CD4-positive, alpha-beta T cell treated with Interferon alpha-2 for 1 hour (primary cell): Measurements from ENCODE around the gene GLIPR2.
"Not testable (repeated sequence)": the region's sequence is repeated elsewhere in the genome, so short reads cannot be mapped to it uniquely, and the experiment has no call there.

Experiments
- DNase-seq, 2 donors: peaks; one replicate each; pipeline ENCODE4 v3.0.0-alpha.2; 2020 to 2022

Gene GLIPR2

DNA sequence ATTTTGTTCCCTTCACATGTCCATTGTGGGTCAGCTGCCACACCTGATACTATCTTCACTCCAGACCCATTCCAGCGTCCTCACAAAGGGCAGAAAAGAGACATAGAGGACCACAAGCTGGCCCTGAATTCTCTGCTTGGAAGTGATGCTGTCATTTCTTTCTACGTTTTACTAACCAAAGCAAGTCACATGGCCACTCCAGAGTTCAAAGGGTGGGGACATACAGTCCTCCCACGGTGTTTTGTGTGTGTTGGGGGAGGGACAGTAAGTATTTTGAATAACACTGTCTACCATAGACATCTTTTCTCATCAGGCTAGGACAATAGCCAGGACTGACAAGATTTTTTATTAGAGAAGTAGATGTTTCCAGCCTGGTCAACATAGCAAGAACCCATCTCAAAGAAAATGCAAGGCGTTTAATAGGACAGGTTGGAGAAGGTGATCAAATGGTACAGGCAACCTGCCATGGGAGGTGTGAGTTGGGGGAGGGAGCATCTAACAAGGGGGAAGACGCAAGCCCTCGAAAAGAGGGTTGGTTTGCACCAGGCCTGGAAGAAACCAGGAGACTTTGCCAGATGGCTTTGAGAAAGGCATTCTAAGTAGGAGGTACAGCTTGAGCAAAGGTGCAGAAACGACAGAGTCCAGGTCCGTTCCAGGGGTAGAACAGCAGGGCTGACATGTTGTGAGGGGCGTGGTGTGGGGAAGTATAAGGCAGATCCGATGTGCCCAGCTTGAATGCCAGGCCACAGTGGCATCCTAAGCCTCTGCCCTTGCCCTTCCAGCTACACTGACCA lies 11.3 kb upstream of the GLIPR2 start:
- no peak for DNase-seq

DNA sequence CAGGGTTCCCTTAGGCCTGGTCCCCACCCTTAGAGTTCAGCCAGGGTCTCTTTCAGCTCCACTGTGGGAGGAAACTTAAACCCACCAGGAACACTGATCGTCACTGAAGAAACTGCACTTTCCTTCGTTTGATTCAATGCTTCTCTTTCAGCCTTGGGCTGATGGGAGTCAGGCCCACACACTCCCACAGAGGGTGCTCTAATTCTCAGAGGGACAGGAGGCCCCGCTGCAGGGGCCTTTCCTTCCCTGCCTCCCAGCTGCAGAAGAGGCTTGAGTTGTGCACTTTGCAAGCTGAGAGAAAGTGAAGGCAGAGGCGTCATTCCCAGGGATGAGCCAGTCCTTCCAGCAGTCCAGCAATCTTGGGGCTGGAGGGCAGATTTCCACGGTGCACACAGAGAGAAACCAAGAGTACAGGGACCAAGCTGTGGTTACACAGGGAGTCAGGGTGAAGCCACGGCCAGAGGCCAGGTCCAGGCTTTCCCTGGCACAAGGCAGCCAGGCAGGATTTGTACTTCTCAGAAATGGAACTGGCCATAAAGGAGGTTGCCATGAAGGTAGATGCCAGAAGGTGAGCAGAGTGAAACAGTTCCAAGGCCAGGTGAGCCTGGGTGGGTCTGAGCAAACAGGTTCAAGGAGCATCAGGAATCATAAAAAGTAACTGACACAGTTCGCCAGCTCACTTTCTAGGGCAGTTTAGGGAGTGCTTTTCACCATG lies 10.4 kb upstream of the GLIPR2 start:
- DNase-seq = no peak

DNA sequence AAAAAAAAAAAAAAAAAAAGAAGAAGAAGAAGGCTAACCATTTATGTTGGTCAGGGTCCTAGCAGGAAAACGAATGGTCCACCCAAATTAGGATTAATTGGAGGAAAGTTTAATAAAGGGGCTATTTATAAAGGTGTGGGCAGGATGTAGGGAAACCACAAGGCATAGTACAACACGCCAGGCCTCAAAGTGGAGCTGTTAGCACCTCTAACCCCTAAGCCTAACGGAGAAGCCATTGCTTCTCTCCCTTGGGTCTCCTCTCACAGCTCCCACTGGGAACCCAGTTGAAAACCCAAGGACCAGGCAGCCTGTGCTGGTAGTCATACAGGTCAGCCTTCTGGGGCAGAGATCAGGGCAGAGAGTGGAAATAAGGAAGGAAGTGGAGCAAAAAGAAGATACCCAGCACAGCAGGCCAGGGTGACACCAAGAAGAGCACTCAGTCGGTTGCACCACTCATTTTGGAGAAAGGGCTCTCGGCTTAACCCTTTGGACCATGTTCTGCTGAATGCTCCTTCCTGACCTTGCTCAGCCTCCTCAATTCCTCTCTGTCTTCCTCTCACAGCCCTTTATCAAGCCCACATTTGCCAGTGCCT lies 8.8 kb upstream of the GLIPR2 start:
- DNase-seq = peak in 1 of 2 donors; percentile 39

DNA sequence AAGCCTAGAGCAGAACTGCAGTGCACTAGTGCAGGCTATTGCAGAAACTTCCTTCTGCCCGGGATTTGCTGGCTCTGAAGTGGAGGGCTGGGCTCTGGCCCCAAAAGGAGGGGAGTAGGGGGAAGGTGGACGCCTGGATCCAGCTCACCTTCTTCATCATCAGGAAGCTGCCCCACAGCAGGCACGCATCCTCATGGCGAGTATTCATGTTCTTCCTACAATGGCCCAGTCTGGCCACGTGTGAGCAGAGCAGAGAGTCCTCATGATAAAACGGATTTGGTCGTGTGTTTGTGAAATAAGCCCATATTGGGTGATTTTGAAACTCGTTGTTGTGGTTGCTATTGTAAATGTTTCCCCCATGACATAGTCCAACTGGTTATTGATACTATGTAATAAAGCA lies 8.2 kb upstream of the GLIPR2 start:
- no peak for DNase-seq

DNA sequence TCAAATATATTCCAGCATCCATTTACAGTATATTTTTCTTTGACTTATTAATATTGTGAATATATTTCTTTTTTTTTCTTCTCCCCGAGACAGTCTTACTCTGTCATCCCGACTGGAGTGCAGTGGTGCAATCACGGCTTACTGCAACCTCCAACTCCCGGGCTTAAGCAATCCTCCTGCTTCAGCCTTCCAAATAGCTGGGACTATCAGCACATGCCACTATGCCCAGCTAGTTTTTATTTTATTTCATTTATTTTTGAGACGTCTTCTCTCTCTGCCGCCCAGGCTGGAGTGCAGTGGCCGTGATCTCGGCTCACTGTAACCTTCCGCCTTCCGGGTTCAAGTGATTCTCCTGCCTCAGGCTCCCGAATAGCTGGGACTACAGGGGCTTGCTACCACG lies 7.4 kb upstream of the GLIPR2 start:
- DNase-seq = no peak

DNA sequence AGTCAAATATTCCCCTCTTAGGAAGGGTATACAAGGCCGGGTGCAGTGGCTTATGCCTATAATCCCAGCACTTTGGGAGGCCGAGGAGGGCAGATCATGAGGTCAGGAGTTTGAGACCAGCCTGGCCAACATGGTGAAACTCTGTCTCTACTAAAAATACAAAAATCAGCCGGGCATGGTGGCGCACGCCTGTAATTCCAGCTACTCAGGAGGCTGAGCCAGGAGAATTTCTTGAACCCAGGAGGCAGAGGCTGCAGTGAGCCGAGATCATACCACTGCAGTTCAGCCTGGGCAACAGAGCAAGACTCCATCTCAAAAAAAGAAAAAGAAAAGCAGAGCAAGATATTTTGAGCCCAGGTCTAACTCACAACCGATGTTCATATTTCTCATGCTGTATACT lies 4.9 kb upstream of the GLIPR2 start:
- DNase-seq = not testable (repeated sequence)

DNA sequence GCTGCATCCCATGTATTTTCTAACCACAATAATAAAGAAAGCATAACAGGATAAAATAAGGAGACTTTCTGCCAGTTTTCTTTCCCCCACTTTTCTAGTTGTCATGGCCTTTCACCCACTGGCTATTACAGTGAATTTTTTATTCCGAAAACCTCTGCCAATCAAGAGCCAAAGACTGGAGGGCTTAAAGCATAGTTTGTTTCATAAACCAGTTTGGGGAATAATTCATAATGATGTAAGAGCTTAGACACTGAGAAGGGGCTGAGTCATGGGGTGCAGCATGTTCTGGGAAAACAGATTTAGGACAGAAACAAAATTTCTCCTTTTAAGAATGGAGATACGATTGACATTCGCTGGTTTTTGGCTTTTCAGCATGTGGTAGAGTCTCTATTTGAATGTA lies 4.4 kb upstream of the GLIPR2 start:
- DNase-seq = no peak

DNA sequence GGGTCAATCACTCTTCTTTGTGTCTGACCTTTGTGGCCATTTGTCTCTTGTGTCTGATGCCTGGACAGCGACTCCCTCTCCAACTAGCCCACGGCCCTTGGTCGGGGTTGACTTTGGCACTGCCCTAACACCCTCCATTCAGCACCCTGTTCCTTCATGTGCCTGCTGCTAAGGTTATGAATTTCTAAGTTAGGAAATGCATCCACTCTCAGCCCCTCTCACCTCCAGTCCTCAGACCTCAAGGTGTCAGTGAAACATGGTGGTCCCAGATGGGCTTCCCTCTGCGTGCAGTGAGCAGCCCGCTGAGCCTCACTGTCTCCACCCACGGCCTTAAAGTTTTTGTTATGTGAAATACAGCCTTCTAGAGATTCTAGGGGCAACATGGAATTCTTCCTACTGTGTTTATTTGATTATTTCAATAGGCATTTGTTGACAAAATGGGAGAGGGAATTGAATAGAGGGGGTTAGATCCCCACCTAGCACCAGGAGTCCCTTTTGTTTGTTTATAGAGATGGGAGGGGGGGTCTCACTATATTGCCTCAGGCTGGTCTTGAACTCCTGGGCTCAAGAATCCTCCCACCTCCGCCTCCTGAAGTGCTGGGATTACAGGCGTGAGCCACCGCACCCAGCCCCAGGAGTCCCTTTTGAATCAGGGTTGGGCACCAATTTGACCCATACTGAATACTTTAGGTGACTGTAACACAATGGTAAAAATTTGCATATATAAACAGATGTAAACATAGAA lies 1.6 kb upstream of the GLIPR2 start:
- no peak for DNase-seq

DNA sequence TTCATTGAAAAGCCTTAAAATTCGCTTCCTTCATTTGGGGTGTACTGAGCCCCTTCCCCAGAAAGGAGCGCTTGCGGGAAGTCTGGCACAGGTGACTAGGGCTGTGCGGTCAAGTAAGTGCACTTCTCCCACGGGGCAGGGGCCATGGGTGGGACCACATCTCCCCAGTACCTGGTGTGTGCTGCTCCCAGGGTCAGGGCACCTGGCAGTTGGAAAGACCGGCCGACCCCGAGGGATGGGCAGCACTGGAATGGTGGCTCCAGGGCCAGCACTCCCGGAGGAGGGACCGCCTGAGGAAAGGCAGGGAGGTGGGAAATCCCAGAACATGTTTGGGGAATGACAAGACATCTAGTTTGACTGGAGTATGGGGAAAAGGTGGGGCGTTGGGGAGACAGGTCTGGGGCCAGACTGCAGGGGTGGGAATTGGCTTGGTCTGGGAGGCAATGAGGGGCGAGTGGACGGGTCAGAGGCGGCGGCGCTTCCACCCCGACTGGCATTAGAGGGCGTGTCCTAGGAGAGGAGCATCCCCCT lies 727 bp upstream of the GLIPR2 start:
- DNase-seq = no peak

DNA sequence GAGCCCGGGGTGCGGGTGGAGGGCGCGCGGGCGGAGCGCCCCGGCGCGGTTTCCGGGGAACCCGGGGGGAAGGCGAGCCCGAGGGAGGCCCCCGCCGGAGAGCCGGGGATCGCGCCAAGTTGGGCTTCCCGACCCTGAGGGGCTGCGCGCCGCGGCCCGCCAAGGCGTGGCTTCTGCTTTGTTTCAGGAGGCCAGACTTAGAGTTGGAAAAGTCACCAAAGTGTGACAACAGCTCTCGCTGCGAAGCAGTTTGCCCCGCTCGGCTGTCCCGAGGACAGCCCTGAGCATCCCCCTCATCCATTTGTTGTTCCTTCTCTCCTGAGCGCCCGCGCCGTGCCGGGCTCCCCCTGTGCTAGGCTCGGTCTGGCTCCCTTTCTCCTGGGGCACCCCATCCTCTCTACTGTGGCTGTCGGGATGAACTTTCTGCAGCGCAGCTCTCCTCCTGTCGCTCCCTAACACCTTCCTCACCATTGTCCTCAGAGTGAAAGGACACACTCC lies 410 bp downstream of the GLIPR2 start:
- no peak for DNase-seq

DNA sequence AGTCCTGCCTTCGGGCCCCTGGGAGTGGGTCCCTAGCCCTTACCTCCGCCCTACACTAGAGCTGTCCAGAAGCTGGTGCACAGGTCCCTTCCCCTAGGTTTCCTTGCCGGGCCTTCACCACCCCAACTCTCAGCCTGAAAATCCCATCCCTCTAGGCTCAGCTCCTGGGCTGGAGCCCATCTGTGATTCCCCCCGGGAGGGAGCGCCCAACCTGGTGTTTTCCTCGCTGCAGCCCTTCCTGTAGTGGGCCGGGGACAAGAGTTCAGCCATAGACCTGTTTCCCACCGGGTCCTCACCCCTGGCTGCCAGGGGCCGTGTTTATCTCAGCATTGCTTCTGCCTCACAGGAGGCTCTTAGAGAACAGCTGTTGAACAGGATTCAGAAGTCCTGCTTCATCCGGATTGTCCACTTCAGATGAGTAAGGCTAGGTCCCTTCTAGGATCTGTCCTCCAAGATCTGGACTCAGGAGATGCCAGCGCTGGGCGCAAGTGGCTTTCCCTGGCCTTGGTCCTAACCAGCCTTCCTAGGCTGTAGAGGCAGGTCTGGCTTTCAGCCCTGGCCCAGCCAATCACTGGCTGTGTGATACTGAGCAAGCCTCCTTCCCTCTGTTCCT lies 965 bp downstream of the GLIPR2 start:
- no peak for DNase-seq

DNA sequence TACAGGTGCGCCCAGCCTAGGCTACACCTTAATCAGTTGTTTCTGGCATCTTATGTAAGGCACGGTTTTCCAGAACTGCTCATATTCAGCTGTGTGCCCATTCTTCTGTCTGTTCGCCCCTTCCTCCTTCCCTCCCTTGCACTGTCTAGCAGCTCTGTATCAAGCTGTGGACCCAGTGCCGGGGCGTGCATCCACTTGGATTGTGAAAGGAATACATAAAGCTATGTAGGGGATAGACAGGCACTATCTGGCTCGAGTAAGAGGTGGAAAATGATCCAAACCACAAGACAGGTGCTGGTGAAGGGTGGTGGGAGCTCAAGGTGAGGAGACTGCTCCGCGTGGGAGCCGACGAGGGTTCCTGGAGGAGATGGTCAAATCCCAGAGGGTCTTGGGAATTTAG lies 2.0 kb downstream of the GLIPR2 start:
- no peak for DNase-seq

DNA sequence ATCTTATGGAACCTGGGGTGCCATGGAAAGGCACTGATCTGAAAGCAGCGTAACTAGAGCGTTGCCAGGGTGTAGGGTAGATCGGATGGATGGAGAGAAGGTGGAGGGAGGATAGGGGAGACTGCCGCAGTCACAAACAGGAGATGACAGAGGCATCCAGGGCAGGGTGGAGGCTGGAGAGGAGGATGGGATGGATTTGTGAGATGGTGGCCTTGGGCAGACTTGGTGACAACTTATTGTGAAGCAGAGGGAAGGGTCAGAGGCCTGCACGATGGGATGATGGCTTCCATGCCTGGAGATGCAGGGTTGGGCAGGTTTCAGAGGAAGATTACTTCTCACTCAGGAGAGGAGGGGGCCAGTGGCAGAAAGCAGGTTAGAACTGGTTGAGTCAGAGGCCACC lies 2.4 kb downstream of the GLIPR2 start:
- DNase-seq = no peak

DNA sequence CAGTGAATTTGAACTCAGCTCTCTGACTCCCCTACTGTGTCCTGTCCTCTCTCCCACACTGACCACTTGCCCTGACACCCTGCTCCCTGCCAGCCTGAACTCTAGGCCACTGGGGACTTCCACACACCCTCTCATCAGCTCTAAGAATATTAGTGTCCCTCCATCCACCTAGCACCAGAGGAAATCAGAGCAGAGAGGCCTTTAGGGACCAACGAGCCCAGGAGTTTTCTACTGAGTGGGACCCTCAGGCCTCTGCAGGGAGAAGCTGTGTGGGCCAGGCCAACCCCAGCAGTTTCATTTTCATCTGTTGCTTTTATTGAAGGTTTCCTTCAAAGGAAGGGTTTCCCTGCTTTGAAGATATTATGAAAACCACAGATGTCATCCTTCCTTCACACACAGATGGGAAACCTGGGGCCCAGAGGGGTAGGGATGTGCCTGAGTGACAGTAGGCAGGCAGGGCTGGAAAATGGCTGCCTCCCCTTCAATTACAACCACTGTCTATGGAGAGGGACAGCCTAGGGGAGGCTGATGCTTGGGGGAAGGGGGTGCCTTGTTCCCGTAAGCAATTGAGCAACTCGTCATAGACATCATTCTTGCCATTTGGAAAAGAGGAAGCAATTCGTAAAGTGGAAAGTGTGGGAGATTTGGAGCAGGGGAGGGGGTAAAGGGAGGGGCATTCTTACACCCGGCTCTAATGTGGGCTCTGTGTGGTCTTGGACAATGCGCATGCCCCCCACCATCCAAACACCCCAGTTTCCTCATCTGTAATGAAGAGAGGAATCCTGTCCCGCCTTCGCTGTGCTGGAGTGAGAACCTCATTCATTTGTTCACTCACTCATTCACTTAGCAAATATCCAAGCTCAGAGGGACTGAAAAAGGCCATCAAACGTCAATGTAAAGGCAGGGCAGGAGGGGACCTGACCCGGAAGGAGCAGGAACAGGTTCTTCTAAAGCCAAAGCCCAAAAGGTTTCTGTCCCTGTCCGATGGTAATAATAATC lies 3.9 kb downstream of the GLIPR2 start:
- peak; percentile 64 to 65 for DNase-seq

DNA sequence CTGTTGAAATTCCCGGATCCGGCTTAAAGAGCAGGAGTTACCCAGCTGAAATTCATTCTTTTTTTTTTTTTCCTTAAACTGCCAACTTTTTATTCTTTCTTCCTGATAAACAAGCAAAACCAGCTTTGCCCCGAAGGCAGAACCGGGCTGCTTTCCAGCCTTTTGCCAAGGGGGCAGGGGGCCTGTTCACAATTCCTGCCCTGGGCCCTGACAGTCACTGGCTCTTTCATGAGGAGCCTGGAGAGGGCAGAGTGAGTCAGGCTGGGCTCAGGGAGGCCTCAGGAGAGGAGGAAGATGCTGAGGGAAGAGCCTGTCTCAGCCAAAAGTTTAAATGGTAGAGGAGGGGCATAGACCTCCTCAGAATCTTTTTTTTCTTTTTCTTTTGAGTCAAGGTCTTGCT lies 4.8 kb downstream of the GLIPR2 start:
- DNase-seq = no peak

DNA sequence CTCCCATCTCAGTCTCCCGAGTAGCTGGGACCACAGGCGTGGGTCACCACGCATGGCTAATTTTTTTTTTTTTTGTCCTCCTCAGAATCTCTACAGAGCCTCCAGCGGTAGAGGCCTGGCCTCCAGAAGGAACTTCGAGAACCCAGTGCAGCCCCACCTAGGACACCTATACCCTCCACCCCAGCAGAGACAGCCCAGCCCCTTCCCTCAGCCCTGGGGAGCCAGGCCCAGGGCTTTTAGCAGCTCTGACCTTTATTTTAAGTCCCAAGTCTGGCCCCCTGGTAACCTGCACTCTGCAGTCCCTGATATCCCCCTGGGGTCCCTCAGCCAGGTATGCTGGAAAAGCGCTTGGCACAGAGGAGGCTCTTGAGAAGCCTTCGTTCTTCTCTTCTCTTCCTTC lies 5.2 kb downstream of the GLIPR2 start:
- no peak for DNase-seq

DNA sequence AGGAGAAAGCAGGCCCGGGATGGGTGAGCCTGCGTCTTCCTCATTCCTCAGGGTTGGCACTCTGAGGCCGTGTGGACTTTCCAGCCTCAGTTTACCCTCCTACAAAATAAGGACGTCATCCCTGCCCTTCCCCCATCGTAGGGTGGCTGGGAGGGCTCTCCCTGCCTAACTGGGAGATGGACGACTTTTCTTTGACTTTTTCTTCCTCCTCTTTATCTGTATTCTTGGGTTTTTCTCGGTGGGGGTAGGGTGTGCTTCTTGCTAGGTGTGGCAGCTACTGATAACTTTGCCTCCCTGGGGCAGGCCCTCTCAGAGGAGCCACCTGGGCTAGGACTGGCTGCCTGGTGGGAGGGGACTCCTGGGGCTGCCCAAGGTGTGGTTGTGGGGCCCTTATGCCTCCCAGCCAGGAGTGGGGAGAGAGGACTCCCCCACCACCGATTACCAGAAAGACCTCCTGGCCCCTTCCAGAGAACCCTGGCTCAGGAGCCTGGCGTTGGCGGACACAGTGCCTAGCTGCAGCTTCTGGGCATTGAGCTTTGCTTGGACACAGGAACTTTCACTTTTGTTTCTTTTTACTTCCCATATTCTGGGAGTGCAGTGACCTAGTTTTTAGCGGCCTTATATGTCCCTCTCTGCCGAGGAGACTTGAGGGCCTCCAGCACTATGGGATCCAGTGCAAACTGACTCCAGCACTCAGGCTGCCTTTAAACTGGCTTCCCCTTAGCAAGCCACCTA lies 6.1 kb downstream of the GLIPR2 start:
- DNase-seq = peak; percentile 18 to 47

DNA sequence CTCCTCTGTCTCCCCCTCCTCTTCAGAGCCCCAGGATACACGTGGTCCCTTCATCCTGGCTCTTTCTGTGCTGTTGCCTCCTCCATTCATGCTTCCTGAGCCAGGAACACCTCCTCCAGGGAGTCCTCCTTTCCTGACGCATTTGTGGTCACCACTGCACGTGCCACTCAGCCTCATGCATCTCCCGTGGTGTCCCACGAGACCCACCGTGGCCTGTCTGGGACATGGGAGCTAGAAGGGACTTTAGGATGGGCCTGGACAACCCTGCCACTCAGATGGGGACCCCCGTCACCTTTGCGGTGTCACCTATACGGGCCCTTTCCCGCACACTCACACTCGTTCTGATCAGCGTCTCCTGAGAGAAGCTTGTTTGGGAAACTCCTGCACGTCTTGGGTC lies 6.7 kb downstream of the GLIPR2 start:
- no peak for DNase-seq

DNA sequence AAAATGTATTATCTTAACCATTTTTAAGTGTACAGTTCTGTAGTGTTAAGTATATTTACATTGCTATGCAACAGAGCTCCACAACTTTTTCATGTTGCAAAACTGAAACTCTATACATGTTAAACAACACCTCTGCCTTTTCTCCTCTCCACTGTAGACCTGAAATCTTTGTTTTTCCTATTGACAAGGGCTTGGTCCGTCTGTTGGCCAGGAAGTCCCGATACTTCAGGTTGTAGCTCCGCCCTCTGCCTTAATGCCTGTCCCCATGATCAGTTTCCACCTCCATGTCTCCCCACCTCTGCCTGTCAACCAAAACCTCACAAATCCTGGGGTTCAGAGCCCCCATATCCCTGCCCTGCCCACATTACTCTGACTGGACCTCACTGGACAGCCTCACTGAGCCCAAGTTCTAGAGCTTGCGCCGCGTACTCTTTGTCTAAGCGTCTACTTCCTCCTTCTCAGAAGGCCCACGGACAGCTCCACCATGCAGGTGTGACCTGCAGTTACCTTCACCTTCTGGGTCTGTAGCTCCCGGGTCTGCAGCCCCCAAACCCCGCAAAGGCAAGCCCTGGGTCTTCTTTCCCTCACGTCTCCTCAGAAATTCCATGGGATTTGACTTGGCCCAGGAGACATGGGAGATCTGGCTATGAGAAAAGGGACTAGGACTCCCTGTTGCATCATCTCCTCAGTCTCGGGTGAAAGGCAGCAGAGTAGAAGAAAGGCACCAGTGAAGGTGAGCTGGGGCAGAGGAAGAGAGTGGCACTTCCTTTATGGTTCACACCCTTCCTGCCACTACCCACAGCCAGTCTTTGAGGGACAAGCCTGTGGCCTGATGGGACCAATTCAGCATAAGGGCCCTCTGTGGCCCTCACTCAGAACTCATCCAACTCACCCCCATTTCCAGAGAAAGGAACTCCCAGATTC lies 8.0 kb downstream of the GLIPR2 start:
- DNase-seq = peak; percentile 40 to 56
